Epidermal melanocyte (primary cell): ENCODE measurements around the gene KRTAP5-5.
A peak's percentile ranks its signal among the peaks of the same experiment; 100 is the strongest.
"Not testable (repeated sequence)": the region's sequence is repeated elsewhere in the genome, so short reads cannot be mapped to it uniquely, and the experiment has no call there.

Source experiments
- DNase-seq: peaks from one replicate; pipeline ENCODE4 v3.0.0; 2011; ENCODE audit warnings: low spot score; ENCODE audit not compliant: insufficient read length

The KRTAP5-5 gene

GRCh38 chr11:1641096-1641495 is 11.5 kb downstream of the KRTAP5-5 start:
- no peak for DNase-seq

GRCh38 chr11:1642288-1643145 is 12.9 kb downstream of the KRTAP5-5 start:
- no peak for DNase-seq

- no peak for DNase-seq
Observed at GRCh38 chr11:1643146-1643690, 13.6 kb downstream of the KRTAP5-5 start.

GRCh38 chr11:1644601-1645356 is 15.2 kb downstream of the KRTAP5-5 start:
- no peak for DNase-seq

- no peak for DNase-seq
Observed at GRCh38 chr11:1645357-1645821, 15.8 kb downstream of the KRTAP5-5 start.

GRCh38 chr11:1646540-1646939 is 17.0 kb downstream of the KRTAP5-5 start:
- DNase-seq: not testable (repeated sequence)

GRCh38 chr11:1647901-1648652 is 18.5 kb downstream of the KRTAP5-5 start:
- DNase-seq: no peak

GRCh38 chr11:1648653-1649420 is 19.3 kb downstream of the KRTAP5-5 start:
- DNase-seq: no peak

GRCh38 chr11:1650034-1650917 is 20.7 kb downstream of the KRTAP5-5 start:
- DNase-seq: no peak

GRCh38 chr11:1650918-1651262 is 21.3 kb downstream of the KRTAP5-5 start:
- no peak for DNase-seq

- DNase-seq: no peak
Observed at GRCh38 chr11:1651411-1651980, 21.9 kb downstream of the KRTAP5-5 start.

GRCh38 chr11:1652026-1652425 is 22.5 kb downstream of the KRTAP5-5 start:
- no peak for DNase-seq

GRCh38 chr11:1652442-1652770 is 22.8 kb downstream of the KRTAP5-5 start:
- DNase-seq: no peak

- DNase-seq: peak; percentile 91
Observed at GRCh38 chr11:1652771-1653540, 23.4 kb downstream of the KRTAP5-5 start.

- DNase-seq: no peak
Observed at GRCh38 chr11:1653541-1654387, 24.2 kb downstream of the KRTAP5-5 start.

GRCh38 chr11:1654388-1655167 is 25.0 kb downstream of the KRTAP5-5 start:
- DNase-seq: no peak
